Tibial artery (tissue), 4 donors: ENCODE data around the gene EEA1.
"Not testable (repeated sequence)": the region's sequence is repeated elsewhere in the genome, so short reads cannot be mapped to it uniquely, and the experiment has no call there.

Source experiments
- DNase-seq, 2 donors: peaks; one replicate each; pipeline ENCODE4 v3.0.0-alpha.2; 2019
- H3K27ac ChIP-seq, 2 donors: fragments of 200-600 bp; sonication (generic) in 1 of 2; 1 replicate in 1 of 2; 2 replicates in 1 of 2; pipeline ENCODE4 v1.5.1; 2018 to 2019; ENCODE audit warnings: mild to moderate bottlenecking in 1 of 2
- H3K27me3 ChIP-seq, 2 donors: fragments of 200-600 bp; sonication (generic) in 1 of 2; one replicate each; pipeline versions ENCODE4 v1.5.1 to v1.6.0; 2016 to 2019
- H3K36me3 ChIP-seq, 3 donors: fragments of 200-600 bp; sonication (generic) in 2 of 3; one replicate each; pipeline ENCODE4 v1.5.1; 2016 to 2019; ENCODE audit warnings: mild to moderate bottlenecking in 2 of 3
- H3K4me1 ChIP-seq, 4 donors: fragments of 200-600 bp; sonication (generic) in 2 of 4; 1 replicate in 3 of 4; 2 replicates in 1 of 4; pipeline ENCODE4 v1.5.1; 2016 to 2019
- H3K4me3 ChIP-seq, 2 donors: fragments of 200-600 bp; sonication (generic) in 1 of 2; 1 replicate in 1 of 2; 2 replicates in 1 of 2; pipeline ENCODE4 v1.5.1; 2018 to 2019; ENCODE audit warnings: mild to moderate bottlenecking in 2 of 2
- H3K9me3 ChIP-seq, 3 donors: fragments of 200-600 bp; sonication (generic) in 1 of 3; one replicate each; pipeline ENCODE4 v1.5.1; 2016 to 2019
- intact Hi-C: fragments of 100-400 bp; cut with DNase I; formaldehyde crosslinking; loops from one replicate; pipeline ENCODE4 v1.15.0; 2023; ENCODE audit warnings: low total_unique reads
- TF ChIP-seq, protein P1 (sequence below), 2 experiments: fragments of 200-600 bp in 1 of 2; fragments of 450-650 bp in 1 of 2; IDR thresholded peaks; one replicate each; pipeline ENCODE4 v1.5.1; 2017 to 2019; ENCODE audit warnings: antibody characterized with exemption in 2 of 2, mild to moderate bottlenecking in 1 of 2, moderate library complexity in 1 of 2

Gene EEA1

DNA sequence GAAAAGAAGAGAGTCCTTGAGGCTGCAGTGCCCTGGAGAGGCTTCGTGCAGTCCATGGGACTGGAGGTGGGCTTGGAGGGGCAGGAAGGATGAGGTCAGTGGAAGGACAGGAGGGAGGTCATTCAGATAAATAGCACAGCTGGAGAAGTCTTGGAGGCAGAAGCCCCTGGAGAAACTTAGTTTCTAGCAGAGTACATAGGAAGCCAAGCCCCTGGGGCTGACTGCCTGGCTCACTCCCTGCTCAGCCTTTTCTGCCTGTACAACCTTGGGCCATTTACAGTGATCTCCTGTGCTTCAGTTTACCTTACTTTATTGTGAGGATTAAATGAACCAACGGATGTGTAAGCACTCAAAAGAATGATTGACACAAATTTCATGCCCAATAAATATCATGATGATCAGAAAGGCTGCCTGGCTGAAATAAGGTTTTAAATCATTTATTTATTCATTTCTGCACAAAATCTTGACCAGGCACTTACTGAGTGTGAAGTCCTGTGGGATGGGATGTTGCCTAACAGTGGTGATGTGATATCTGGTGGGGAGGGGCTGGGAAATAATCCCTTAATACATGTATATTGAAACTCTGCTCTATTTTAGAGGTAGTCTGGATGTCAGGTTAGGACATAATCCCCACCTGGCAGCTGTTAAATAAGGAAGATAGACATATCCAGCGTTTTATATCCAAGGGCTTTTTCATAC, 172.0 kb downstream of the EEA1 start:
- H3K4me1 ChIP-seq = no peaks in the 10 kb centered on the region
- no peak overlapping the region for H3K4me3 ChIP-seq
- no peak overlapping the region for H3K27ac ChIP-seq
- no peaks in the 10 kb centered on the region for H3K27me3 ChIP-seq
- no peak for DNase-seq
- intact Hi-C loops = no loop called here
- TF ChIP-seq, protein P1, sequence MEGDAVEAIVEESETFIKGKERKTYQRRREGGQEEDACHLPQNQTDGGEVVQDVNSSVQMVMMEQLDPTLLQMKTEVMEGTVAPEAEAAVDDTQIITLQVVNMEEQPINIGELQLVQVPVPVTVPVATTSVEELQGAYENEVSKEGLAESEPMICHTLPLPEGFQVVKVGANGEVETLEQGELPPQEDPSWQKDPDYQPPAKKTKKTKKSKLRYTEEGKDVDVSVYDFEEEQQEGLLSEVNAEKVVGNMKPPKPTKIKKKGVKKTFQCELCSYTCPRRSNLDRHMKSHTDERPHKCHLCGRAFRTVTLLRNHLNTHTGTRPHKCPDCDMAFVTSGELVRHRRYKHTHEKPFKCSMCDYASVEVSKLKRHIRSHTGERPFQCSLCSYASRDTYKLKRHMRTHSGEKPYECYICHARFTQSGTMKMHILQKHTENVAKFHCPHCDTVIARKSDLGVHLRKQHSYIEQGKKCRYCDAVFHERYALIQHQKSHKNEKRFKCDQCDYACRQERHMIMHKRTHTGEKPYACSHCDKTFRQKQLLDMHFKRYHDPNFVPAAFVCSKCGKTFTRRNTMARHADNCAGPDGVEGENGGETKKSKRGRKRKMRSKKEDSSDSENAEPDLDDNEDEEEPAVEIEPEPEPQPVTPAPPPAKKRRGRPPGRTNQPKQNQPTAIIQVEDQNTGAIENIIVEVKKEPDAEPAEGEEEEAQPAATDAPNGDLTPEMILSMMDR (IDR thresholded peaks at IDR 0.05) = no peak
- peaks cover 0 to 3% (median 0%) of the 10 kb centered on the region in 3 donors for H3K9me3 ChIP-seq
- no peaks in the 10 kb centered on the region for H3K36me3 ChIP-seq

DNA sequence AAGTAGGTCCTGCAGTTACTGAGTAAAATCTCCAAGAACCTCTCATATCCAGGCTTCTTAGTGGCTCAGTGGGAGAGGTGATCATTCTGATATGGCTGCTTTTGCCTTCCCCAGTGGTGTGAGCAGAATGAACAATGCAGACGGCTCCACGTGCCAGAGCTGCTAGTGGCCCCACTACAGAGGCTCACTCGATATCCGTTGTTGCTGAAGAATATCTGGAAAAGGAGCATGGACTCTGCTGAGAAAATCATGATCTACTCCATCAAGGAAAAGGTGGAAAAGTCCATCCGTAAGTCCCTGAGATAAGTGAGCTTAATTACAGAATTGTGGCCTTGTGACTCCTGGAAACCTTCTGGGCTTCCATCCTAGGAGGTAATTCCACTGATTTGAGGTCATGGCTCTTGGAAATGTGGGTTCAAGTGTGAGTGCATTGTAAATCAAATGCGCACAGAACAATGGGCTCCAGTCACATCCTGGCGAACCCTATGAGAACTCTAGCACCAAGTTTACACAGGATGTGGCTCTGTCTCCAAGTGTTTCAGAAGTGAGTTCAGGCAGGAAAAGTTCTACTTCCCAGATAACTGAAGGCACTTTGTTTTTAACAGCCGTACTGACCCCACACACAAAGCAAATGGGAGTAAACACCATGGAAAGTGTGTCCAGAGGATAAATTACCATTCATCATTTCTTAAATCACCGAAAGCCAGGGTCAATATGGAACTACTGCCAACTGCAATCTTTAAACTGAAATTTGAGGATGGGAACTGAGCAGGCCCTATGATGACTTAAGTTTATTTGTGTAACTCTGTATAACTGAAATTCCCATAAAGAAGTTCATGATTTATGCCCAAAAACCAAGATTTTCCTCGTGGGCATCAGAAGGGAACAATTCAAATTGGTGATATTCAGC, 174.9 kb downstream of the EEA1 start:
- Histone ChIP-seq H3K27me3 (no peaks in the 10 kb centered on the region), H3K9me3 (no peaks in the 10 kb centered on the region), H3K4me3 (no peak overlapping the region), H3K27ac (no peak overlapping the region), H3K4me1 (no peaks in the 10 kb centered on the region), H3K36me3 (no peaks in the 10 kb centered on the region)
- no peak for DNase-seq
- intact Hi-C loops = no loop called here
- TF ChIP-seq, protein P1 (IDR thresholded peaks at IDR 0.05) = no peak

DNA sequence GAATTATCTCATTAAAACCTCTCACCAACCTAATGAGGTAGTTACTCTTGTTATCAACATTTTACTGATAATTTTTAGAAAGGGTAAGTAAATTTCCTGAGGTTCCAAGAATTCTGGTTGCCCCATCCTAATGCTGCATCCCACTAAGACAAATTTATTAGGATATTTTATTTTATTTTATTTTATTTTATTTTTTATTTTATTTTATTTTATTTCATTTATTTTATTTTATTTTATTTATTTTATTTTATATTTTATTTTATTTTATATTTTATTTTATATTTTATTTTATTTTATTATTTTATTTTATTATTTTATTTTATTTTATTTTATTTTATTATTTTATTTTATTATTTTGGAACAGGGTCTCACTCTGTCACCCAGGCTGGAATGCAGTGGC, 179.4 kb downstream of the EEA1 start:
- H3K4me1 ChIP-seq, H3K27ac ChIP-seq, H3K27me3 ChIP-seq, H3K9me3 ChIP-seq, H3K36me3 ChIP-seq, H3K4me3 ChIP-seq, intact Hi-C loops, DNase-seq: not testable (repeated sequence)

DNA sequence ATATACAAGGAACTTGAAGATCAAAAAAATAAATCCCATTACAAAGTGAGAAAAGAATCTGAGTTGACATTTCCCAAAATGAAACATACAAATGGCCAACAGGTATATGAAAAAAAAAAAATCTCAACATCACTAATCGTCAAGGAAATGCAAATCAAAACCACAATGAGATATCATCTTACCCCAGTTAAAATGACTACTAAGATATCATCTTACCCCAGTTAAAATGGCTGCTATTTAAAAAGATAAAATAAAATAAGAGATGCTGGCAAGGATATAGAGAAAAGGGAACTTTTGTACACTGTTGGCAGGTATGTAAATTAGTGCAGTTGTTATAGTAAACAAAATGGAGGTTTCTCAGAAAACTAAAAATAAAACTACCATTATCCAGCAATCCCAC, 181.9 kb downstream of the EEA1 start:
- no peak overlapping the region for H3K27ac ChIP-seq
- TF ChIP-seq, protein P1 (IDR thresholded peaks at IDR 0.05) = no peak
- intact Hi-C loops = no loop called here
- no peak overlapping the region for H3K4me3 ChIP-seq
- H3K9me3 ChIP-seq = no peaks in the 10 kb centered on the region
- peaks cover 0 to 10% (median 8%) of the 10 kb centered on the region in 4 donors for H3K4me1 ChIP-seq
- no peak for DNase-seq
- no peaks in the 10 kb centered on the region for H3K36me3 ChIP-seq
- no peaks in the 10 kb centered on the region for H3K27me3 ChIP-seq

DNA sequence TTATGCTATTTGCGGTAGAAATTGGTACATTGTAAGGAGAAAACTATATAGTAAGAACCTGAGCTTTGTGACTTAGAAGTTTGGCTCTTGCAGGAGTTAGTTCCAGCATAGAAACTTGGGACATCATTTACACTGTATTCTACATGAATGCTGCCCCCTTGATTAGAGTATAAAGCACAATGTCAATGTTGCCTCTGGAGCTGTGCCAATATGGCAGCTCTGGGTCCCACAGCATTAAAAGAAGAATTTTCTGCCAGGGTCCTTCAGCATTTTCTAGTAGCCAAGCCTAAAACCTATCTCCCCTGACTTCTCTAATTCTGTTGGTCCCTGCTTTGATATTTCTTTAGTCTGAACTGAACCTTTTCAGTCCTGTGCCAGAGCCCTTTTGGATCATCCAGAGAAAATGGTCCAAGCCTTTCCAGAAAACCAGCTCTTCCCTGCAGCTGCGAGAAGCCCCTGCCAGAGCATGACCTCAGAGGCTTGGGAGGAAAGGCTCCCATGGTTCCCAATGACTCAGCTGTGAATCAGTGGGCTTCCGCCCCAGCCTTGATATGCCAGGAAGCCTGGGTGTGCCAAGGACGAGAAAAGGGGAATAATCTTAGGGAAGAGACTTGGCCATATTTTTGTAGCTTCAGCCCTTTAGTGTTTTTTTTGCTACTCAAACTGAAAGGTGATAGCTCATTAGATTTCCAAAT, 183.1 kb downstream of the EEA1 start:
- H3K27me3 ChIP-seq = no peaks in the 10 kb centered on the region
- intact Hi-C loops = no loop called here
- peaks cover 0 to 10% (median 8%) of the 10 kb centered on the region in 4 donors for H3K4me1 ChIP-seq
- H3K4me3 ChIP-seq = no peak overlapping the region
- peak; percentile 82 to 89 for DNase-seq
- peak overlapping the region in 1 of 2 donors; percentile 14 for H3K27ac ChIP-seq
- TF ChIP-seq, protein P1 (IDR thresholded peaks at IDR 0.05) = no peak
- H3K36me3 ChIP-seq = no peaks in the 10 kb centered on the region
- no peaks in the 10 kb centered on the region for H3K9me3 ChIP-seq
